ENCODE data around the gene EEF2K. TPM values are rescaled to one million over a fixed set of nuclear protein-coding genes. Genes with fewer than 3 reads are reported as not detected.

Gene EEF2K
- total and polyA plus RNA-seq, 2 donors from 2014 or later = 2.8 to 28.1 TPM

GRCh38 chr16:22324787-22325597 is 118.9 kb downstream of the EEF2K start:
- Histone ChIP-seq H3K36me3 (ENCODE audit: control insufficient read depth in 2 of 3, insufficient read depth in 3 of 3, low read length in 3 of 3) (peaks cover 0 to 51% (median 11%) of the 10 kb centered on the region in 3 donors), H3K27me3 (ENCODE audit: control insufficient read depth, insufficient read depth, low read length) (no peaks in the 10 kb centered on the region), H3K4me3 (ENCODE audit: low read length in 3 of 3) (no peak overlapping the region), H3K9me3 (ENCODE audit: control insufficient read depth in 2 of 3, insufficient read depth in 1 of 3, low read length in 3 of 3) (no peaks in the 10 kb centered on the region), H3K9ac (ENCODE audit: low read length in 3 of 3) (no peak overlapping the region), H3K4me1 (ENCODE audit: control insufficient read depth in 2 of 3, insufficient read depth in 2 of 3, low read depth in 1 of 3, low read length in 3 of 3) (peaks cover 0 to 4% (median 0%) of the 10 kb centered on the region in 3 donors), H3K27ac (ENCODE audit: low read depth in 2 of 2, low read length in 2 of 2) (no peak overlapping the region)
- DNase-seq (no peak), FAIRE-seq (no peak)
- intact Hi-C loops (cut with DNase I) = no loop called here
- TF ChIP-seq, protein P1, sequence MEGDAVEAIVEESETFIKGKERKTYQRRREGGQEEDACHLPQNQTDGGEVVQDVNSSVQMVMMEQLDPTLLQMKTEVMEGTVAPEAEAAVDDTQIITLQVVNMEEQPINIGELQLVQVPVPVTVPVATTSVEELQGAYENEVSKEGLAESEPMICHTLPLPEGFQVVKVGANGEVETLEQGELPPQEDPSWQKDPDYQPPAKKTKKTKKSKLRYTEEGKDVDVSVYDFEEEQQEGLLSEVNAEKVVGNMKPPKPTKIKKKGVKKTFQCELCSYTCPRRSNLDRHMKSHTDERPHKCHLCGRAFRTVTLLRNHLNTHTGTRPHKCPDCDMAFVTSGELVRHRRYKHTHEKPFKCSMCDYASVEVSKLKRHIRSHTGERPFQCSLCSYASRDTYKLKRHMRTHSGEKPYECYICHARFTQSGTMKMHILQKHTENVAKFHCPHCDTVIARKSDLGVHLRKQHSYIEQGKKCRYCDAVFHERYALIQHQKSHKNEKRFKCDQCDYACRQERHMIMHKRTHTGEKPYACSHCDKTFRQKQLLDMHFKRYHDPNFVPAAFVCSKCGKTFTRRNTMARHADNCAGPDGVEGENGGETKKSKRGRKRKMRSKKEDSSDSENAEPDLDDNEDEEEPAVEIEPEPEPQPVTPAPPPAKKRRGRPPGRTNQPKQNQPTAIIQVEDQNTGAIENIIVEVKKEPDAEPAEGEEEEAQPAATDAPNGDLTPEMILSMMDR (IDR thresholded peaks at IDR 0.05; ENCODE audit: borderline replicate concordance, extremely low read depth, insufficient read depth) = no peak

- no peak overlapping the region for H3K27ac ChIP-seq (ENCODE audit: low read depth in 2 of 2, low read length in 2 of 2)
- TF ChIP-seq, protein P1 (IDR thresholded peaks at IDR 0.05; ENCODE audit: borderline replicate concordance, extremely low read depth, insufficient read depth) = no peak
- H3K4me1 ChIP-seq (ENCODE audit: control insufficient read depth in 2 of 3, insufficient read depth in 2 of 3, low read depth in 1 of 3, low read length in 3 of 3) = peaks cover 0 to 4% (median 0%) of the 10 kb centered on the region in 3 donors
- no peak overlapping the region for H3K9ac ChIP-seq (ENCODE audit: low read length in 3 of 3)
- no peaks in the 10 kb centered on the region for H3K27me3 ChIP-seq (ENCODE audit: control insufficient read depth, insufficient read depth, low read length)
- intact Hi-C loops (cut with DNase I) = no loop called here
- no peak for FAIRE-seq
- H3K9me3 ChIP-seq (ENCODE audit: control insufficient read depth in 2 of 3, insufficient read depth in 1 of 3, low read length in 3 of 3) = no peaks in the 10 kb centered on the region
- H3K4me3 ChIP-seq (ENCODE audit: low read length in 3 of 3) = no peak overlapping the region
- no peak for DNase-seq
- H3K36me3 ChIP-seq (ENCODE audit: control insufficient read depth in 2 of 3, insufficient read depth in 3 of 3, low read length in 3 of 3) = peaks cover 0 to 46% (median 11%) of the 10 kb centered on the region in 3 donors
Measured at GRCh38 chr16:22325598-22326368, 119.7 kb downstream of the EEF2K start.

DNA sequence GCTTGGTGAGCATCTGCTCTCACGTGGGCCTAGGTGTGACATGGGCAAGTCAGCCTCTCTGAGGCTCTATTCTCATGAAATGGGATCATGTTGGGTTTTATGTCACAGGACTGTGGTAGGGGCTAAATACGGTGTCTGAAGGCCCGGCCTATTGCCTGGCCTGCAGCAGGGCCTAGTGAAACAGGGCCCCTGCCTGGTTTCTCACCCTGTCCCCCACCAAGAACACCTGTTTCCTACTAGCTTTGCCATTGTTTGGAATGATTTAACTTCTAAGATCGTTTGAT is 120.2 kb downstream of the EEF2K start:
- no peak for FAIRE-seq
- H3K27me3 ChIP-seq (ENCODE audit: control insufficient read depth, insufficient read depth, low read length) = no peaks in the 10 kb centered on the region
- no peak for DNase-seq
- H3K9ac ChIP-seq (ENCODE audit: low read length in 3 of 3) = no peak overlapping the region
- H3K27ac ChIP-seq (ENCODE audit: low read depth in 2 of 2, low read length in 2 of 2) = no peak overlapping the region
- peaks cover 0 to 45% (median 11%) of the 10 kb centered on the region in 3 donors for H3K36me3 ChIP-seq (ENCODE audit: control insufficient read depth in 2 of 3, insufficient read depth in 3 of 3, low read length in 3 of 3)
- intact Hi-C loops (cut with DNase I) = no loop called here
- TF ChIP-seq, protein P1 (IDR thresholded peaks at IDR 0.05; ENCODE audit: borderline replicate concordance, extremely low read depth, insufficient read depth) = no peak
- no peaks in the 10 kb centered on the region for H3K9me3 ChIP-seq (ENCODE audit: control insufficient read depth in 2 of 3, insufficient read depth in 1 of 3, low read length in 3 of 3)
- H3K4me3 ChIP-seq (ENCODE audit: low read length in 3 of 3) = no peak overlapping the region
- H3K4me1 ChIP-seq (ENCODE audit: control insufficient read depth in 2 of 3, insufficient read depth in 2 of 3, low read depth in 1 of 3, low read length in 3 of 3) = peaks cover 0 to 3% (median 0%) of the 10 kb centered on the region in 3 donors

Measured in kidney (tissue), 14 donors.